Non-pigmented ciliary epithelial cell (primary cell): ENCODE data around the gene ANKRD33B.
"Not testable (repeated sequence)": the region's sequence is repeated elsewhere in the genome, so short reads cannot be mapped to it uniquely, and the experiment has no call there.

Experiments
- DNase-seq: peaks from one replicate; pipeline ENCODE4 v3.0.0-alpha.2; 2010; ENCODE audit warnings: low read depth

The ANKRD33B gene

DNA sequence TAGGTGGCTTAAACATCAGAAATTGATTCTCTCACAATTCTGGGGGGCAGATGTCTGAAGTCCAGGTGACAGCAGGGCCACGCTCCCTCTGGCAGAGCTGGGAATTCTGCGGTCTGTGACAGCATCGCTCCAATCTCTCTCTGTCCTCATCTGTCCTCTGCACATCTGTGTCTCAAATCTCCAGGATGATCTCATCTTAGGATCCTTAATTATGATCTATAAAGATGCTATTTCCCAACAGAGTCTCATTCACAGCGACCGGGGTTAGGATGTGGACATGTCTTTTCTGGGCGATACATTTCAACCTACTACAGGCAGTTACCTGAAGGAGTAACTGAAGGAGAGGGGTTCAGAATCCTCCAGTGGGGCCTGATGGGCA, 31.4 kb downstream of the ANKRD33B start:
- no peak for DNase-seq

DNA sequence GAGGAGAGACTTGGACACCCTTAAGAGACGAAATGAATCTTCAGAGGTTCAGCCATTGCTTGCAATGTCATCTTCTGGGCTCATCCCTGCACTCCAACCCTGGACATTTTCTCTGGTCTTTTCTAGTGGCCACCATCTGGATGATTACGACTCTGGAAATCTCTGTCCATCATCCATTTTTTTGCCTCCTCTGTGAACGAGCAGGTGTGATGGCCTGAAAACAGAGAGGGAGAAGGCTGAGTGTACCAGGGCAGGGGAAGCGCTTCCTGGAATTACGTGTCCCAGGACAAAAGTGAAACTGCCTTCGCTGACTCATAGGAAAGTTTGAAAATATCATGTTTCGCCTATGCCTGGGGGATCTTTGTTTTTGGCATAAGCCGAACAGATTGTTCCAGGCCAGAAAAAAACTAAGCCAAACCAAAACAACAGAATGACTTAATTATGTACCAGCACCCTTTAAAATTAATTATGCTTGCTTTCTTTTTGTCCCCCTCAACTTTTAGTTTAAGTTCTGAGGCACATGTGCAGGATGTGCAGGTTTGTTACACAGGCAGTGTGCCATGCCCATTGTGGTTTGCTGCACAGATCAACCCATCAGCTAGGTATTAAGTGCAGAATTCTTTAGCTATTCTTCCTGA, 31.9 kb downstream of the ANKRD33B start:
- no peak for DNase-seq

DNA sequence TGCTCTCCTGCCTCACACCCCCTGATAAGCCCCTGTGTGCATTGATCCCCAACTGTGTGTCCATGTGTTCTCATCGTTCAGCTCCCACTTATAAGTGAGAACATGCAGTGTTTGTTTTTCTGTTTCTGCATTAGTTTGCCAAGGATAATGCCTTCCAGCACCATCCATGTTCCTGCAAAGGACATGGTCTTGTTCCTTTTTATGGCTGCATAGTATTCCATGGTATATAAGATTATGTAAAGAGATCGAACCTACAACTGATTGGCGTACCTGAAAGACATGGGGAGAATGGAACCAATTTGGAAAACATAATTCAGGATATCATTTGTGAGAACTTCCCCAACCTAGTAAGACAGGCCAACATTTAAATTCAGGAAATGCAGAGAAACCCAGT, 32.4 kb downstream of the ANKRD33B start:
- DNase-seq: no peak

DNA sequence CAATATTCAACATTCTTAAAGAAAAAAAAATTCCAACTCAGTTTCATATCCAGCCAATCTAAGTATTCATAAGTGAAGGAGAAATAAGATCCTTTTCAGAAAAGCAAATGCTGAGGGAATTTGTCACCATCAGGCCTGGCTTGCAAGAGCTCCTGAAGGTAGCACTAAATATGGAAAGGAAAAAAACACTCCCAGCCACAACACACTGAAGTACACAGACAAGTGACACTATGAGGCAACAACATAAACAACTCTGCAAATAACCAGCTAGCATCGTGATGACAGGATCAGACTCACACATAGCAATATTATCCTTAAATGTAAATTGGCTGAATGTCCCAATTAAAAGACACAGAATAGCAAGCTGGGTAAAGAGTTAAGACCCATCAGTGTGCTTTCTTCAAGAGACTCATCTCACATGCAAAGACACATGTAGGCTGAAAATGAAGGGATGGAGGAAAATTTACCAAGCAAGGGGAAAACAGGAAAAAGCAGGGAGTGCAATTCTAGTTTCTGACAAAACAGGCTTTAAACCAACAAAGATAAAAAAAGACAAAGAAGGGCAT, 33.1 kb downstream of the ANKRD33B start:
- DNase-seq: no peak

DNA sequence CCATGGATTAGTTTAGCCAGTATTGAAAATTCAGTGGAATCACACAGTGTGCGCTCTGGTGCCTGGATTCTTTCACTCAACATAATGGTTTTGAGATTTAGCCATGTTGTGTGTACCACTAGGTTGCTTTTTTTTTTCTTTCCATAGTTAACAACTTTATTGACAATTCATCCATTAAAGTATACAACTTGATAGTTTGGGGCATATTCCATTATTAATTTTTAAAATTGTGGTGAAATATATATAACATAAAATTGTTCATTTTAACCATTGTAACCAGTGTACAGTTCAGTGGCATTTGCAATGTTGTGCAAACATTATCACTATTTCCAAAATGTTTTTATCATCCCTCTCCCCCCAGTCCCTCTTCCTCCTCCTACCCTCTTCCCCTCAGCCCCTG, 35.2 kb downstream of the ANKRD33B start:
- DNase-seq: no peak

DNA sequence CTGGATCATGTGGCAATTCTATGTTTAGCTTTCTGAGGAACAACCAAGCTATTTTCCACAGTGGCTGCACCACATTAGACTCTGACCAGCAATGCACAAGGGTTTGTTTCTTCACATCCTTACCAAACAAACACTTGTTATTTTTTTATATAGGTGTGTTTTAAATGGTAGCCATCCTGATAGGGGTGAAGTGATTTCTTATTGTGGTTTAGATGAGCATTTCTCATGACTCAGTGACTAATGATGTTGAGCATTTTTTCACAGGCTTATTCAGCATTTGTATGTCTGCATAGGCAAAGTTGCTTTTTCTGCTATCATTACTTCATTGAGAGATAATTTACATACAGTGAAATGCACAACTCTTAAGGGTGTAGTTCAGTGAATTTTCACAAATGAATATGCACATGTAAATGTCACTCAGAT, 36.0 kb downstream of the ANKRD33B start:
- no peak for DNase-seq

DNA sequence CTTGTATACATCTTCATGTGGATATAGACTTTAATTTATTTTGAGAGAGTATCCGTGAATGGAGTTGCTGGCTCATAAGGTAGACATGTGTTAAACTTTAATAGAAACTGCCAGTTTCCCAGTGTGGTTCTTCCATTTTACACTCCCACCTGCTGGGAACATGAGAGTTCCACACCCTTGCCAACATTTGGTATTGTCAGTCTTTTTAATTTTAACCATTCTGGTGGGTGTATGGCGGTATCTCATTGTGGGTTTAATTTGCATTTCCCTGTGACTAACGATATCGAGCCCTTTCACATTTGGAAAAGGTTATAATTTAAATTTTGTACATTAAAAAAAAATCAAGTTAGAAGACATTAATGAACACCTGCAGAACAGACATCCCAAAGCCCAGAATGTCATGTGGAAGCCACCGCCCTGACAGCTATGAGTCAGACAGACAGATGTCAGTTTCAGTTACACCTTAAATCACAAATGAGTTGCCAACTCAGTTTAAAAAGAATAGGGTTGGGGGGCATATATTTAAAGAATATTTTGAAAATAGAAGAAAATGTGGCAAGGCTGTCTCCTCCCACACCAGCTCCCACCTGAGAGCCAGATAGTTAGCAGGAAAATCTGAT, 36.9 kb downstream of the ANKRD33B start:
- no peak for DNase-seq

DNA sequence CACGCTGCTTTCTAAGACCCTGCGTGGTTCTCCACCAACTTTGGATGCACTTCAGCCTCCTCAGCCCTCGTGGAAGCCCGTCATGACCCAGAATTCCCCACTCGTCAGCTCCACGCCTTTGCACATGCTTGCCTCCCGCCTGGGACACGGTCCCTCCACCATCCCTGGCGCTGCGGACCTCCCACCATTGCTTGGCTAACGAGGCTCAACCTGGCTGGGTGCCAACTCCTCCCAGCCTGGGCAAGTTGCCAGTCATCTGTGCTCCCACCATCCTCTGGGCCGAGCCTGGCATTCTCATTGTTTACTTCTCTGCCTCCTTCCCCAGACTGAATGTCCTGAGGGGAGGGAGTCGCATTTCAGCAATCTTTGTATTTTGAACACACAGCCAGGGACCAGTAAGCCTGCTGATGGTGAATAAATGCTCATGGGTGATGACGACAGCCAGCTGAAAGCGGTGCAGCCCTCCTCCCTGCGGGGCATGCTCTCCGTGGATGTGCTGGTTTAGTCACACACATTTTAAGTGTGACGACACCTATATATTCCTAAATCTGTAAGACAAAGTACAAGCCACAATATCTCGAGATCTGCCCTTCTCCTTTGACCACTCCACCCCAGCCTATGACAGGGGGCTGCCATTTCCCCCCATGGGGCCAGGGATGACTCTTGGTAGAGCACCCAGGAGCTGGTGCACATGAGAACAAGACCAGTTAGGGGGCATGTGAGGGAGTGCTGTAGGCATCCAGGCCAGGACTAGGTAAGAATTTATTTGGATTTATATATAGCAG, 37.6 kb downstream of the ANKRD33B start:
- no peak for DNase-seq

DNA sequence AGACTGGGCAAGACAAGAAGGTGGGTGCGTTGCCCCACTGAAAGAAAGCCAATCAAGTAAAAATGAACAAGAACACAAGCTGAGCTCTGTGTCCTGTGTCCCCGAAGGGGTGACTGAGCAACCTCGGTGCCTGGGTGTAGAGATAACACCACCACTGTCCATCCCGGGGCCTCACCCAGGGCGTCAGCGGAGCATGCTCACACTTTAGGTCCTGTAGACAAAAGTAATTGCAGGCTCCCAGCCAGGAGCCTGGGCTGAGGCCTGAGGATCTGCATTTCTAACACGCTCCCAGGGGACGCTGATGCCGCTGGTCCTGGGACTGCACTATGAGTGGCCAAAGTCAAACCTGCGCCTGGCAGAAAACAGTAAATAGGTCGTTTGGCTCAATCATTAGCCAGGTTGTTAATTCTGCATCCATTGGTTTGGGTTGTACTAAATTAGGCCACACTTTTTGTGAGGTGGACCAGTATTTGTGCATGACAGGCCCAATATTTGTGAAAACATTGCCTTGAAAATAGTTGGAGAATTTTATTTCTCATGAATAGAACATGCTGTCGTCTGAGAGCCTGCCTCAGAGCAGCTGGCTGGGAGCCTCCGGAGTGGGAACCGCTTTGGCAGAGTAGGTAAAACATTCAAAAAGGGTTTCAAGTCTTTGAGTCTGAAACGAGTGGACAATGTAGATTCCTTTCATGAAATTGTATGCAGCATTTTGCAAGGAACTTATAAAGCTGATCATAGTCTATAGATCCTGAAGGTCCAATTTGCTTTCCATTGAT, 38.3 kb downstream of the ANKRD33B start:
- no peak for DNase-seq

DNA sequence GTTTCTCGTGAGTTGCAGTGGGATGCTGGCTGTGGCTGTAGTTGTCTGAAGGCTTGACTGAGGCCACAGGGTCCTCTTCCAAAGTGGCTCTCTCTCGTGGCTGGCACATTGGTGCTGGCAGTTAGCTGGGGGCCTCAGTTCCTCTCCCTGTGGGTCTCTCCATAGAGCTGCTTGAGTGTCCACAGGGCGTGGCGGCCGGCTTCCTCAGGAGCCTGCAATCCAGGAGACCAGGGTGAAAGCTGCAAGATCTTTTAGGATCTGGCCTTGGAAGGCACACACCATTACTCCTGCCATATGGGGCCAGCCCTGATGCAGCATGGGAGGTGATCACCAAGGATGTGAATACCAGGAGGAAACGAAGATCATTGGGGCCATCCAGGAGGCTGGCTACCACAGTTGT, 41.1 kb downstream of the ANKRD33B start:
- DNase-seq: no peak

DNA sequence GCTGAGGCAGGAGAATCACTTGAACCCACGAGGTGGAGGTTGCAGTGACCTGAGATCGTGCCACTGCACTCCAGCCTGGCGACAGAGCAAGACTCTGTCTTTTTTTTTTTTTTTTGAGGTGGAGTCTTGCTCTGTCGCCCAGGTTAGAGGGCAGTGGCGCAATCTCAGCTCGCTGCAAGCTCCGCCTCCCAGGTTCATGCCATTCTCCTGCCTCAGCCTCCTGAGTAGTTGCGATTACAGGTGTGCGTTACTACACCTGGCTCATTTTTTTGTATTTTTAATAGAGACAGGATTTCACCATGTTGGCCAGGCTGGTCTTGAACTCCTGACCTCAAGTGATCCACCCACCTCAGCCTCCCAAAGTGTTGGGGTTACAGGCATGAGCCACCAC, 42.8 kb downstream of the ANKRD33B start:
- not testable (repeated sequence) for DNase-seq

DNA sequence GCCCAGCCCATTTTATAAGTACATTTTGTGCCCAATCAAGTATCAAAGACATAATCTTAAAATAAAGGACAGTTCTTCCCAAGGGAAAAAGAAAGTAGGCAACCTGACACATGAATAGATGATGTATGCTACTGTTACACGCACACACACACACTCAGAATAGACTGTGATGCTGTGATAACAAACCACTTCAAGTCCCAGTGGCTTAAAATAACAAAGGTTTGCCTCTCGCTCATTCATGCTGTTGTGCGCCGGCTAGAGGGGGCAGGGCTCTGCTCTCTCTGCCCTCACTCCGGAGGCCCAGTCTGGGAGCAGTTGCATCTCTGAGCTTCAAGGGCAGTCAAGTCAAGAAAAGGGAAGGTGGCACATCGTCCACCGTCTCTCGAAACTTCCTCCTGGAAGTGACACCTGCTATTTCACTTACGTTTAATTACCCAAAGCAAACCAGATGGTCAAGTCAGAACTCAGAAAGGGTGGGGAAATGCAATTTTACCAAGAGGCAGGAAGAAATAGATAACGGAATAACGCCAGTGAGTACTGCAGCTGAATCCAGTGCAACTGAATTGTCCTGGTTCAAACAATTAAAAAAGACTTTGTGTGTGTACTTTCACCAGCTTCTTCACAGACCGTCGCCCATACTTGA, 43.3 kb downstream of the ANKRD33B start:
- DNase-seq: no peak

DNA sequence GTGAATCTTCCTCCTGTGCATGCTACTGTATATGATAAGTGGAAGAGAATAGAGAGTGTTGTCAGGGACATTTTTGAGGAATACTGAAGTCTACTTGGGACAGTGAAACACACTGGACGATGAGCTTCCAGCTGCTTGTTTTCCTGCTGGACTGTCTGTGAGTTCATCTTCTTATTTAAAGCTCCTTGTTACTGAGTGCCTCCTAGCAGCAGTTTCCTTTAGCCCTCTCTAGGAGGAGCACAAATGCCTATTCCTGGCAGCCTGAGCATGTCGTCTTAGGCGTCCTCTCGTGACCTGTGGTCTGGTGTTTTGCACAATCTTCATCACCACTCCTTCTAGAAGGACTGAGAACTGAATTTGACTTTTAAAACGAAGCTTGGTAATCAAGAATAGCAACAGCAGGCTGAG, 43.8 kb downstream of the ANKRD33B start:
- no peak for DNase-seq

DNA sequence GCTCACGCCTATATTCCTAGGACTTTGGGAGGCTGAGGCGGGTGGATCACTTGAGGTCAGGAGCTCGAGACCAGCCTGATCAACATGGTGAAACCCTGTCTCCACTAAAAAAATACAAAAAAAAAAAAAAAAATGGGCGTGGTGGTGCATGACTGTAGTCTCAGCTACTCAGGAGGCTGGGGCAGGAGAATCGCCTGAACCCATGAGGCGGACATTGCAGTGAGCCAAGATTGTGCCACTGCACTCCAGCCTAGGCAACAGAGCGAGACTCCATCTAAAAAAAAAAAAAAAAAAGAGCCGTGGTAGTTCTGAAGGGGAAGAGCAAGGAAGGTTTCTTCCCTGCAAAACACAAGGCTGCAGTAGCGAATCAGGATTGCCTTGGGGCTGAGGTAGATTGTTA, 44.2 kb downstream of the ANKRD33B start:
- DNase-seq: not testable (repeated sequence)

DNA sequence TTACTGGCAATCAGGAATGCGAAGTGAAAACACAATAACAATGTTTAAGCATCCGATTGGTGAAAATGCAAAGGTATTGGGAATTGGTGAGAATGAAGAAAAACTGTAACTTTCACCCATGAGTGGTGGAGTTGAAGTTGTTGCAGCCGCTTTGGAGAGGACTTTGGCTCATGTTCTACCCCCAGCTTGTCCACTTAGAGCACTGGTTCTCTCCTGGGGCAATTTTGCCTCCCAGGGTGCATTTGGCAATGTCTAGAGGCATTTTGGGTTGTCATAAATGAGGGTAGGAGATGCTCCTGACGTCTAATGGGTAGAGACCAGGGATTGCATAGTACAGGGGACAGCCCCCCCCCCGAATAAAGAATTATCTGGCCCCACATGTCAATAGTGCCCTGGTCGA, 46.2 kb downstream of the ANKRD33B start:
- no peak for DNase-seq

DNA sequence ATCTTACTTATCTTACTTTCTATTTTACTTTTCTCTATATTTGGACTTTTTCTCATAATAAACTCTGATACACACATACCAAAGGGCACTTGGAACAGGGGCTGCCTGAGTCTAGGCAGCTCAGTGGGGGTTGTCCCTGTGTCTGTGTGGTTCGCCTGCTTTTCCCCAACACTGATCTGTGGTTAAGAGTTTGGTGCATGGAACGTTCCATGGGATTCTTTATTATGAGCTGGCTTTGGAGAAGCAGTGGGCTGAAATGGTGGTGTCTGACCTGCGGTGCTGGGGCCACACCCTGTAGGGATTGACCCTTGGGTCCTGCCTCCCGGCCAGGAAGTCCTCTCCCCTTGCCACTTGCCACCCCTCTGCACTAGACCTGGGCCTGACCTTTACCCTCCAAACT, 47.4 kb downstream of the ANKRD33B start:
- DNase-seq: no peak

DNA sequence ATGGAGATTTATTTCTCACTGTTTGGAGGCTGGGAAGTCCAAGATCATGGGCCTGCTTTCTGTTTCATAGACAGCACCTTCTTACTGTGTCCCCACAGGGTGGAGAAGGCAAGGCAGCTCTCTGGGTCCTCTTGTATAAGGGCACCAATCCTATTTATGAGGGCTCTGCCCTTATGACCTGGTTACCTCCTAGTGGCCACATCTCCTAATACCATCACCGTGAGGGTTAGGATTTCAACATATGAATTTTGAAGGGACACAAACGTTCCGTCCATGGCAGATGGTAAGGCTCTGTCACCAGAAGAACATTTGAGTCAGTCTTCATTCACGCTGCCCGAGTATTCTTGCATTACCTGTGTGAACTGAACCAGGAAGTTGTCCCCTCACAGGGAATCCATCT, 48.4 kb downstream of the ANKRD33B start:
- no peak for DNase-seq

DNA sequence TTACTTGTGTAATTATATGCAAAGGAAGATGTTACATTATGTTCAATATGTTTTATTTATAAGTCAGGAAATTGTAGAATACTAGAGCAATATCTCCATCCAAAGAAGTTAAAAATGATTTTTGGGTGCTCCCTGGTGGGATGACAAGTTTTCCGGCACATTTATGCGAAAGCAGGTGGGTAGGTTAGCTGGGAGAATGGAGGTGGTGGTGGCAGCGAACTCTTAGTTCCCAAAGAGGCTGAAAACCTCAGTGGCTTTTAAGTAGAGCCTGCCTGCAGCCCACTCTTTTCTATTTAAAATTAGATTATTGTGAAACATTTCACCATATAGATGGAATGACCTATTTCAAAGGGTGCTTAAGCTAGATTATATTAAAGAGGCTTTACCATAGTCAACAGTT, 51.8 kb downstream of the ANKRD33B start:
- no peak for DNase-seq

DNA sequence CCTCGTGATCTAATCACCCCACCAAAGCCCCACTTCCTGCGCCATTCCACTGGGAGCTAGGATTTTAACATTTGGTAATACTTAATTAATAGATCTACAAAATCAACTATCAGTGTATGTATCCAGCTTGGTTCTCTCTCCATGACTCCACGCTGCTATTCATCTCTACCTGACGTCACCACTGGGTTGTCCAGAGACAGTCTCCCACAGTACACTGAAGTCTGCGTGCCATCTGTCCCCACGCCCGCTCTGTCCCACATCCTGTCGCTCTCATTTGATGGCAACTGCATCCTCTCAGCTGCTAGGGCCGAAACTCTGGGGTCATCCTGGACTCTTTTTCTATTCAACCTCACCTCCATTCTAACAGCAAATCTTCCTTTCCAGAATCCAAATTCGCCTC, 53.2 kb downstream of the ANKRD33B start:
- no peak for DNase-seq

DNA sequence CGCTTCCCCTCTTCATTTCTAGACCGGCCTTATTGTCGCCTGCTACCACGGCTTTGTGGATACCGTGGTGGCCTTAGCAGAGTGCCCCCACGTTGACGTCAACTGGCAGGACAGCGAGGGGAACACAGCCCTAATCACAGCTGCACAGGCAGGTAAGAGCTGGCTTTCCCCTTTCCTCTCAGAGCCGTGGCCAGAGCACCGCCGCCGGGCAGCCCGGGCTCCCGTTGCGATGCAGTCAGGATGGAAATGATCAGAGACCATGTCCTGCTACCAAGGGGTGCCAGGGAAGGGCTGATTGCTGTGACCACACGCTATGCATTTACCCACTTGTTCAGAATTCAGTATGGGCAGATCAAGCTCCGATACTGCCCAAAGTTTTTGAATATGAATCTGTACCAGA, 54.4 kb downstream of the ANKRD33B start:
- no peak for DNase-seq

DNA sequence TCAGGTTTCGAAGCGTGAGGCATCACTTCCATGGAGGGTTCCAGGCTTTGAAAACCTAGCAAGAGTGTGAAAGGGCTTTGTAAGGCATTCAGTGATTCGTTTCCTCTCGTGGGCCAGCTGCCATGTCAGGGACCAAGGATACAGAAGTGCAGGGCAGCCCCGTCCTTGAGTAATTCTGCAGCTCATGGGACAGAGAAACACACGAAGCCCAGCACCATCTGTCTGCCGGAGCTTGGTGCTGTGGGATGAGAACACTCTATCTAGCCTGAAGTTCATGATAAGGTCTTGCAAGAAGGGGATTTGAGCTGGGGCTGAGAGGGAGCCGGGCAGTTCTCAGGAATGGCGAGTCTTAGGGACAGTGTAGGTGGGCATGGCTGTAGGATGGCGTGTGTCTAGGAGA, 55.8 kb downstream of the ANKRD33B start:
- DNase-seq: no peak

DNA sequence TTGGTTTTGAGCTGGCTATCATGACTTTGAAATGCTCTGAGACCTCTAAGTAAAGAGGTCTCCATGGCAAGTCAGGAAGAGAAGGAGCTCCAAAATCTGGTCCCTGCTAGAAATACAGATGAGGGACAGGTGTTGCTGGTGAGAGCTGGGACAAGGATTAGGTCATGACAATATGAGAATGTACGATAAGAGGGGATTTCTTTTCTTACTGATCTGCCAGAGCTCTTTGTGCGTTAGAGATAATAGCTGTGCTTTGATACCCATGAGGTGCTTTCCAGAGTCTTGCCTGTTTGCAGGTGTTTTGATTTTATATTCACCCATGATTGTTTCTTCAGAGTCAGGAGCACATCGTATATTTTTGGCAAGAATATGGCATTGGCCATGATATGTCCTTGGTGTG, 56.5 kb downstream of the ANKRD33B start:
- no peak for DNase-seq
